Smooth muscle cell (in vitro differentiated cells): ENCODE data around the gene SAA4. TPM values are rescaled to one million over a fixed set of nuclear protein-coding genes. Genes with fewer than 3 reads are reported as not detected.

Source experiments
- DNase-seq: peaks from one replicate; lab custom pipeline; 2025; ENCODE audit not compliant: unreplicated experiment; lab: John Stamatoyannopoulos, UW
- H2AFZ ChIP-seq: fragments of 200-600 bp; sonication (generic); 2 replicates; pipeline ENCODE4 v1.6.0; 2016; ENCODE audit warnings: antibody characterized with exemption, low read depth, mild to moderate bottlenecking
- H3F3A ChIP-seq: fragments of 200-600 bp; sonication (generic); 2 replicates; pipeline ENCODE4 v1.6.0; 2017; ENCODE audit warnings: antibody characterized with exemption, low read depth
- H3K27ac ChIP-seq: fragments of 200-600 bp; sonication (generic); 2 replicates; pipeline ENCODE4 v1.5.1; 2016; ENCODE audit warnings: low read depth, mild to moderate bottlenecking
- H3K27me3 ChIP-seq: fragments of 200-600 bp; sonication (generic); 2 replicates; pipeline ENCODE4 v1.6.1; 2016; ENCODE audit warnings: low read depth, mild to moderate bottlenecking
- H3K36me3 ChIP-seq: fragments of 200-600 bp; sonication (generic); 2 replicates; pipeline ENCODE4 v1.5.1; 2016; ENCODE audit warnings: low read depth
- H3K4me1 ChIP-seq: fragments of 200-600 bp; sonication (generic); 2 replicates; pipeline ENCODE4 v1.5.1; 2016; ENCODE audit warnings: low read depth
- H3K4me2 ChIP-seq: fragments of 200-600 bp; sonication (generic); 2 replicates; pipeline ENCODE4 v1.6.0; 2016; ENCODE audit warnings: mild to moderate bottlenecking
- H3K4me3 ChIP-seq: fragments of 200-600 bp; sonication (generic); 2 replicates; pipeline ENCODE4 v1.5.1; 2016; ENCODE audit warnings: mild to moderate bottlenecking
- H3K79me2 ChIP-seq: fragments of 200-600 bp; sonication (generic); 2 replicates; pipeline ENCODE4 v1.6.0; 2016; ENCODE audit warnings: low read depth, mild to moderate bottlenecking
- H3K9ac ChIP-seq: fragments of 200-600 bp; sonication (generic); 2 replicates; pipeline ENCODE4 v1.6.0; 2016; ENCODE audit warnings: low read depth
- H3K9me3 ChIP-seq: fragments of 200-600 bp; sonication (generic); replicated peaks from 2 replicates; pipeline ENCODE4 v1.5.1; 2016; ENCODE audit warnings: low read depth
- H4K20me1 ChIP-seq: fragments of 200-600 bp; sonication (generic); 2 replicates; pipeline ENCODE4 v1.6.0; 2016; ENCODE audit warnings: low read depth
- WGBS: methylation state at CpG from one replicate; pipeline ENCODE4 v1.1.7; 2016; ENCODE audit warnings: low lambda C conversion rate; 5-methylcytosine and 5-hydroxymethylcytosine counted together
- polyA plus RNA-seq: library from polyadenylated mRNA; unstranded; fragments of >200 nt; fragmentation: Nextera tagmentation; extraction: Ambion mirVana; gene quantifications from 2 replicates; pipeline ENCODE4 v1.2.1, GENCODE V29; 2016
- total RNA-seq: library from RNA; depleted of rRNA; stranded (reverse); fragments of >200 nt; gene quantifications from 2 replicates; pipeline ENCODE4 v1.2.3, GENCODE V29; 2014
- TF ChIP-seq, protein P1 (sequence below): fragments of 200-600 bp; sonication (generic); IDR thresholded peaks from 2 replicates; pipeline ENCODE4 v1.5.1; 2017; ENCODE audit warnings: borderline replicate concordance, mild to moderate bottlenecking, antibody characterized with exemption; ENCODE audit not compliant: insufficient read depth, poor library complexity, severe bottlenecking

Gene SAA4
- total and polyA plus RNA-seq, 2 experiments from 2014 or later, result not detected

DNA sequence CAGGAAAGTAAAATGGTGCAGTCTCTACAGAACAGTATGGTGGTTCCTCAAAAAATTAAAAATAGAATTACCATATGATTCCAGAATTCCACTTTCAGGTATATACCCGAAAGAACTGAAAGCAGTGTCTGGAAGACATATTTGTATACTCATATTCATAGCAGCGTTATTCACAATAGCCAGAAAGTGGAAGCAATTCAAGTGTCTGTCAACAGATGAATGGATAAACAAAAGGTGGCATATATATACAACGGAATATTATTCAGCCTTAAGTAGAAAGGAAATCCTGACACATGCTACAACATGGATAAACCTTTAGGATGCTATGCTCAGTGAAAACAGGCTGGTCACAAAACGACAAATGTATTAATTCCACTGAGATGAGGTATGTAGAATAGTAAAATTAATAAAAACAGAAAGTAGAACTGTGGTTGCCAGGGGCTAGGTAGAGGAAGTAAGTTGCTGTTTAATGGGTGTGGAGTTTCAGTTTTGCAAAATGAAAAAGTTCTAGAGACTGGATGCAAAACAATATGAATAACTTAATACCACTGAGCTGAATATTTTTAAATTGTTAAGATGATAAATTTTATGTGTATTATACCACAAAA is 43.9 kb upstream of the SAA4 start:
- Histone ChIP-seq H3K9ac (no peak overlapping the region), H3K4me1 (no peaks in the 10 kb centered on the region), H3F3A (no peaks in the 10 kb centered on the region), H4K20me1 (no peaks in the 10 kb centered on the region), H3K36me3 (peaks cover 15% of the 10 kb centered on the region), H3K79me2 (no peaks in the 10 kb centered on the region), H3K4me2 (no peak overlapping the region), H3K27ac (no peak overlapping the region), H3K27me3 (no peaks in the 10 kb centered on the region), H2AFZ (no peak overlapping the region), H3K9me3 (no peaks in the 10 kb centered on the region), H3K4me3 (no peak overlapping the region)
- no peak for DNase-seq
- TF ChIP-seq, protein P1, sequence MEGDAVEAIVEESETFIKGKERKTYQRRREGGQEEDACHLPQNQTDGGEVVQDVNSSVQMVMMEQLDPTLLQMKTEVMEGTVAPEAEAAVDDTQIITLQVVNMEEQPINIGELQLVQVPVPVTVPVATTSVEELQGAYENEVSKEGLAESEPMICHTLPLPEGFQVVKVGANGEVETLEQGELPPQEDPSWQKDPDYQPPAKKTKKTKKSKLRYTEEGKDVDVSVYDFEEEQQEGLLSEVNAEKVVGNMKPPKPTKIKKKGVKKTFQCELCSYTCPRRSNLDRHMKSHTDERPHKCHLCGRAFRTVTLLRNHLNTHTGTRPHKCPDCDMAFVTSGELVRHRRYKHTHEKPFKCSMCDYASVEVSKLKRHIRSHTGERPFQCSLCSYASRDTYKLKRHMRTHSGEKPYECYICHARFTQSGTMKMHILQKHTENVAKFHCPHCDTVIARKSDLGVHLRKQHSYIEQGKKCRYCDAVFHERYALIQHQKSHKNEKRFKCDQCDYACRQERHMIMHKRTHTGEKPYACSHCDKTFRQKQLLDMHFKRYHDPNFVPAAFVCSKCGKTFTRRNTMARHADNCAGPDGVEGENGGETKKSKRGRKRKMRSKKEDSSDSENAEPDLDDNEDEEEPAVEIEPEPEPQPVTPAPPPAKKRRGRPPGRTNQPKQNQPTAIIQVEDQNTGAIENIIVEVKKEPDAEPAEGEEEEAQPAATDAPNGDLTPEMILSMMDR, result no peak
- WGBS, result 97% methylated on average over 4 of the region's 4 CpGs

DNA sequence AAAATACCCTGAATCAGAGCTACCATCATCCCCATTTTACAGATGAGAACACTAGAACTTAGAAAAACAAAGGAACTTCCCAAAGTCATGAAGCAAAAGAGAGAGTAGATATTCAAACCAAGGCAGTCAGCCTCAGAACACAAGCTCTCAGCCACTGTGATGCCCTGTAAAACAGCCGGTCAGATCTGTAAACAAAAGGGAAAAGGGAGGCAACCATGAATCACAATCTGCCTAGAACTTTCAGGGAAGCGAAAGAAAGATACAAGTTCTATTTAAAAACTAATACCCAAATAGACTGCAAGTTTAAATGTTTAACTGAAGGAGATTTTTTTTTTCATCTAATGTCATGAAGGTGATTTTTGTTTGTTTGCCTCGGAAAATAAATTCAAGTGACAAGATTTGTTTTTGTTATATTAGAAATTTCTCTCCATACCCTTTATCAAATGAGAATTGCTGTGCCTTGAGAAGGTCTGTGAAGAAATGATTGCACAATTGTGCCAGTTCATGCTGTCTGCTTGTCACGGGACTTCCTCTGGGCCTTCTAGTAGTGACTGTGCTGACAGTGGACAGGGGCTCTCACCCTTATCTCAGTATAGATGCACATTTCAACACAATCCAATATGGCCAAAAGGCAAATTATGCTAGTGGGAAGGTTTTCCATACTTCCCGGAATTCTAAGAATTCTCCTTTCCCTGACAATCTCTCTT is 41.1 kb upstream of the SAA4 start:
- Histone ChIP-seq H4K20me1 (no peaks in the 10 kb centered on the region), H3K27ac (no peak overlapping the region), H2AFZ (no peak overlapping the region), H3K4me3 (no peak overlapping the region), H3K4me2 (no peak overlapping the region), H3K36me3 (peaks cover 7% of the 10 kb centered on the region), H3F3A (no peaks in the 10 kb centered on the region), H3K9me3 (no peaks in the 10 kb centered on the region), H3K79me2 (no peaks in the 10 kb centered on the region), H3K9ac (no peak overlapping the region), H3K27me3 (no peaks in the 10 kb centered on the region), H3K4me1 (no peaks in the 10 kb centered on the region)
- TF ChIP-seq, protein P1, result no peak
- WGBS, result 86% methylated on average over 5 of the region's 5 CpGs
- DNase-seq, result no peak

DNA sequence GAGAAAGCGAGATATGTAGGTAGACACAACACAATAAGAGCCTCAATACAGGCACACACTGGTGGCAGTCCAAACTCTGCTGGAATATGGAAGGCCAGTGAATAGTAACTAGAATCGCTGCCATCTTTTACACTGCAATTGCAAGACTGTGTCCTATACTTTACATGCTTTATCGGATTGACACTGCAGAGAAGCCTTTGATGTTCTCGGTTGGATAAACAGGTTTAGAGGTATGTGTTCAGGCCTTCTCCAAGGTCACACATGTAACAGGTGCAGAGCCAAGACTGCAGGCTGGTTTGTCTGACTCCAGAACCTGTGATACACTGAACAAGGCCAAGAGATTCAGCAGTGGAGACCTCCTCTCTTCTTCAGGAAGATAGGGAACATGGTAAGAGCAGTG is 34.6 kb upstream of the SAA4 start:
- H4K20me1 ChIP-seq, result no peaks in the 10 kb centered on the region
- no peaks in the 10 kb centered on the region for H3F3A ChIP-seq
- no peak for DNase-seq
- no peaks in the 10 kb centered on the region for H3K79me2 ChIP-seq
- TF ChIP-seq, protein P1, result no peak
- H3K36me3 ChIP-seq, result no peaks in the 10 kb centered on the region
- H3K27ac ChIP-seq, result no peak overlapping the region
- WGBS, result 73% methylated on average over 4 of the region's 4 CpGs
- H3K27me3 ChIP-seq, result no peaks in the 10 kb centered on the region
- H3K9me3 ChIP-seq, result no peaks in the 10 kb centered on the region
- H2AFZ ChIP-seq, result no peak overlapping the region
- H3K9ac ChIP-seq, result no peak overlapping the region
- H3K4me3 ChIP-seq, result no peak overlapping the region
- H3K4me1 ChIP-seq, result no peaks in the 10 kb centered on the region
- no peak overlapping the region for H3K4me2 ChIP-seq
